Measurements from ENCODE around the gene EXOC3L4. TPM values are rescaled to one million over a fixed set of nuclear protein-coding genes. Genes with fewer than 3 reads are reported as not detected.

Gene EXOC3L4
- total RNA-seq, 1 experiment from 2014 or later: 1.4 TPM

GRCh38 chr14:103091041-103091882 lies 3.3 kb upstream of the EXOC3L4 start:
- intact Hi-C loops (cut with micrococcal nuclease): no loop called here
- Histone ChIP-seq H3F3A (ENCODE audit: low read length, unreplicated experiment) (no peaks in the 10 kb centered on the region), H3K4me1 (ENCODE audit: insufficient read depth, low read length) (no peaks in the 10 kb centered on the region; the same call in 1 of the 2 replicates), H3K27ac (ENCODE audit: low read length) (no peak overlapping the region), H3K9me3 (ENCODE audit: low read length) (no peaks in the 10 kb centered on the region), H3K27me3 (ENCODE audit: low read length) (no peaks in the 10 kb centered on the region), H3K79me2 (ENCODE audit: low read length) (no peaks in the 10 kb centered on the region), H2AFZ (ENCODE audit: low read length) (peak overlapping the region; percentile 83), H3K9ac (ENCODE audit: low read length) (peak overlapping the region; percentile 40), H3K36me3 (ENCODE audit: low read depth, low read length) (no peaks in the 10 kb centered on the region), H3K9me2 (replicated peaks; ENCODE audit: low read length) (no peaks in the 10 kb centered on the region), H4K20me1 (ENCODE audit: low read length) (no peaks in the 10 kb centered on the region), H3K4me2 (ENCODE audit: low read length) (peak overlapping the region; percentile 79), H3K4me3 (ENCODE audit: low read length) (peak overlapping the region; percentile 61)
- BruUV-seq (replicated peaks): no TSS peak
- DNase-seq (peak; percentile 56), ATAC-seq (peak; percentile 72)
- CTCF ChIA-PET: no interaction called here
- no peak for TF ChIP-seq EZH2phosphoT487 (IDR thresholded peaks at IDR 0.05; ENCODE audit: borderline replicate concordance, low read length)
- no peak for TF ChIP-seq EZH2 (IDR thresholded peaks at IDR 0.05; ENCODE audit: low read length, unreplicated experiment)
- TF ChIP-seq, protein P1, sequence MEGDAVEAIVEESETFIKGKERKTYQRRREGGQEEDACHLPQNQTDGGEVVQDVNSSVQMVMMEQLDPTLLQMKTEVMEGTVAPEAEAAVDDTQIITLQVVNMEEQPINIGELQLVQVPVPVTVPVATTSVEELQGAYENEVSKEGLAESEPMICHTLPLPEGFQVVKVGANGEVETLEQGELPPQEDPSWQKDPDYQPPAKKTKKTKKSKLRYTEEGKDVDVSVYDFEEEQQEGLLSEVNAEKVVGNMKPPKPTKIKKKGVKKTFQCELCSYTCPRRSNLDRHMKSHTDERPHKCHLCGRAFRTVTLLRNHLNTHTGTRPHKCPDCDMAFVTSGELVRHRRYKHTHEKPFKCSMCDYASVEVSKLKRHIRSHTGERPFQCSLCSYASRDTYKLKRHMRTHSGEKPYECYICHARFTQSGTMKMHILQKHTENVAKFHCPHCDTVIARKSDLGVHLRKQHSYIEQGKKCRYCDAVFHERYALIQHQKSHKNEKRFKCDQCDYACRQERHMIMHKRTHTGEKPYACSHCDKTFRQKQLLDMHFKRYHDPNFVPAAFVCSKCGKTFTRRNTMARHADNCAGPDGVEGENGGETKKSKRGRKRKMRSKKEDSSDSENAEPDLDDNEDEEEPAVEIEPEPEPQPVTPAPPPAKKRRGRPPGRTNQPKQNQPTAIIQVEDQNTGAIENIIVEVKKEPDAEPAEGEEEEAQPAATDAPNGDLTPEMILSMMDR (conservative IDR thresholded peaks at IDR 0.05; ENCODE audit: low read depth, low read length): peak; percentile 51
- POLR2A ChIA-PET (ENCODE audit: unreplicated experiment): no interaction called here

DNA sequence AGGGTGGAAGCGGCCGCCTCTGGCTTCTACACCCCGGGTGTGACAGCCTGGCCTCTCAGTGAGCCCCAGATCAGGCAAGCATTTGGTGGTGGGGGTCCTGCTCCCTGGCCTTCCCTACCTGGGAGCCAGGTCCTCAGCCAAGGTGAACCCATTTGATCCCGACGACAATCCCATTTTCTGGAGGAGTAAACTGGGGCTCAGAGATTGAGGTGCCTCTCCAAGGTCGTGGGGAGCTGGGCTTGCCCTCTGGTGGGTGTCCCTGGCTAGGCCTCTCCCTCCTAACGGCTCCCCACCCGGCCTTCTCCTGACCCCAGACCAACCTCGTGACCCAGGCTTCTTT lies 2.7 kb upstream of the EXOC3L4 start:
- TF ChIP-seq, protein P1 (conservative IDR thresholded peaks at IDR 0.05; ENCODE audit: low read depth, low read length): 0 out of 2 replicates have a peak, but pooled peaks have one; percentile 7
- no peak for TF ChIP-seq EZH2phosphoT487 (IDR thresholded peaks at IDR 0.05; ENCODE audit: borderline replicate concordance, low read length)
- peak overlapping the region; percentile 61 for H3K4me3 ChIP-seq (ENCODE audit: low read length)
- no peaks in the 10 kb centered on the region; the same call in 1 of the 2 replicates for H3K4me1 ChIP-seq (ENCODE audit: insufficient read depth, low read length)
- CTCF ChIA-PET: no interaction called here
- BruUV-seq (replicated peaks): no TSS peak
- ATAC-seq (no peak), DNase-seq (no peak)
- H3K27me3 ChIP-seq (ENCODE audit: low read length): no peaks in the 10 kb centered on the region
- peak overlapping the region; percentile 83 for H2AFZ ChIP-seq (ENCODE audit: low read length)
- H4K20me1 ChIP-seq (ENCODE audit: low read length): no peaks in the 10 kb centered on the region
- POLR2A ChIA-PET (ENCODE audit: unreplicated experiment): no interaction called here
- H3K4me2 ChIP-seq (ENCODE audit: low read length): peak overlapping the region; percentile 79
- H3K9me2 ChIP-seq (replicated peaks; ENCODE audit: low read length): no peaks in the 10 kb centered on the region
- H3K79me2 ChIP-seq (ENCODE audit: low read length): no peaks in the 10 kb centered on the region
- no peaks in the 10 kb centered on the region for H3K36me3 ChIP-seq (ENCODE audit: low read depth, low read length)
- no peak overlapping the region for H3K9ac ChIP-seq (ENCODE audit: low read length)
- no peaks in the 10 kb centered on the region for H3F3A ChIP-seq (ENCODE audit: low read length, unreplicated experiment)
- no peak overlapping the region for H3K27ac ChIP-seq (ENCODE audit: low read length)
- no peaks in the 10 kb centered on the region for H3K9me3 ChIP-seq (ENCODE audit: low read length)
- intact Hi-C loops (cut with micrococcal nuclease): no loop called here

- H3K9ac ChIP-seq (ENCODE audit: low read length): no peak overlapping the region
These were observed 594 bp upstream of the EXOC3L4 start for GRCh38 chr14:103093856-103094405.

More at GRCh38 chr14:103093856-103094405, 594 bp upstream of the EXOC3L4 start:
- no peak overlapping the region for H3K4me3 ChIP-seq (ENCODE audit: low read length)
- no peak overlapping the region for H2AFZ ChIP-seq (ENCODE audit: low read length)
- H3K9me3 ChIP-seq (ENCODE audit: low read length): no peaks in the 10 kb centered on the region
- no peaks in the 10 kb centered on the region for H3K79me2 ChIP-seq (ENCODE audit: low read length)
- ChIA-PET POLR2A (ENCODE audit: unreplicated experiment) (no interaction called here), CTCF (no interaction called here)
- no peak for ATAC-seq
- no peaks in the 10 kb centered on the region for H3K9me2 ChIP-seq (replicated peaks; ENCODE audit: low read length)
- H3K4me1 ChIP-seq (ENCODE audit: insufficient read depth, low read length): no peaks in the 10 kb centered on the region; the same call in 1 of the 2 replicates
- no peaks in the 10 kb centered on the region for H4K20me1 ChIP-seq (ENCODE audit: low read length)
- intact Hi-C loops (cut with micrococcal nuclease): no loop called here
- no peaks in the 10 kb centered on the region for H3F3A ChIP-seq (ENCODE audit: low read length, unreplicated experiment)
- H3K27ac ChIP-seq (ENCODE audit: low read length): no peak overlapping the region
- TF ChIP-seq, protein P1 (conservative IDR thresholded peaks at IDR 0.05; ENCODE audit: low read depth, low read length): no peak
- no peak overlapping the region for H3K4me2 ChIP-seq (ENCODE audit: low read length)
- no TSS peak for BruUV-seq (replicated peaks)
- no peaks in the 10 kb centered on the region for H3K36me3 ChIP-seq (ENCODE audit: low read depth, low read length)
- DNase-seq: no peak
- H3K27me3 ChIP-seq (ENCODE audit: low read length): no peaks in the 10 kb centered on the region
